ENCODE data around the gene SETD2. TPM values are rescaled to one million over a fixed set of nuclear protein-coding genes. Genes with fewer than 3 reads are reported as not detected.
"Not testable (repeated sequence)": the region's sequence is repeated elsewhere in the genome, so short reads cannot be mapped to it uniquely, and the experiment has no call there.

SETD2 gene, protein sequence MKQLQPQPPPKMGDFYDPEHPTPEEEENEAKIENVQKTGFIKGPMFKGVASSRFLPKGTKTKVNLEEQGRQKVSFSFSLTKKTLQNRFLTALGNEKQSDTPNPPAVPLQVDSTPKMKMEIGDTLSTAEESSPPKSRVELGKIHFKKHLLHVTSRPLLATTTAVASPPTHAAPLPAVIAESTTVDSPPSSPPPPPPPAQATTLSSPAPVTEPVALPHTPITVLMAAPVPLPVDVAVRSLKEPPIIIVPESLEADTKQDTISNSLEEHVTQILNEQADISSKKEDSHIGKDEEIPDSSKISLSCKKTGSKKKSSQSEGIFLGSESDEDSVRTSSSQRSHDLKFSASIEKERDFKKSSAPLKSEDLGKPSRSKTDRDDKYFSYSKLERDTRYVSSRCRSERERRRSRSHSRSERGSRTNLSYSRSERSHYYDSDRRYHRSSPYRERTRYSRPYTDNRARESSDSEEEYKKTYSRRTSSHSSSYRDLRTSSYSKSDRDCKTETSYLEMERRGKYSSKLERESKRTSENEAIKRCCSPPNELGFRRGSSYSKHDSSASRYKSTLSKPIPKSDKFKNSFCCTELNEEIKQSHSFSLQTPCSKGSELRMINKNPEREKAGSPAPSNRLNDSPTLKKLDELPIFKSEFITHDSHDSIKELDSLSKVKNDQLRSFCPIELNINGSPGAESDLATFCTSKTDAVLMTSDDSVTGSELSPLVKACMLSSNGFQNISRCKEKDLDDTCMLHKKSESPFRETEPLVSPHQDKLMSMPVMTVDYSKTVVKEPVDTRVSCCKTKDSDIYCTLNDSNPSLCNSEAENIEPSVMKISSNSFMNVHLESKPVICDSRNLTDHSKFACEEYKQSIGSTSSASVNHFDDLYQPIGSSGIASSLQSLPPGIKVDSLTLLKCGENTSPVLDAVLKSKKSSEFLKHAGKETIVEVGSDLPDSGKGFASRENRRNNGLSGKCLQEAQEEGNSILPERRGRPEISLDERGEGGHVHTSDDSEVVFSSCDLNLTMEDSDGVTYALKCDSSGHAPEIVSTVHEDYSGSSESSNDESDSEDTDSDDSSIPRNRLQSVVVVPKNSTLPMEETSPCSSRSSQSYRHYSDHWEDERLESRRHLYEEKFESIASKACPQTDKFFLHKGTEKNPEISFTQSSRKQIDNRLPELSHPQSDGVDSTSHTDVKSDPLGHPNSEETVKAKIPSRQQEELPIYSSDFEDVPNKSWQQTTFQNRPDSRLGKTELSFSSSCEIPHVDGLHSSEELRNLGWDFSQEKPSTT (N-terminal part only)
- 37.1 TPM for polyA plus RNA-seq
- long read RNA-seq, donor 1: 0 reads
- long read RNA-seq, donor 2, partial matches to known transcripts: 14 of 19 reads
- long read RNA-seq, donor 2, other reads (novel, unspliced or antisense): 5 of 19 reads
- long read RNA-seq, donor 3: 0 reads
- long read RNA-seq, donor 4: 0 reads
- long read RNA-seq, donor 5: 0 reads
- long read RNA-seq, donor 6, partial matches to known transcripts: 0 of 10 reads
- long read RNA-seq, donor 6, other reads (novel, unspliced or antisense): 10 of 10 reads
- long read RNA-seq, donor 7, partial matches to known transcripts: 0 of 12 reads
- long read RNA-seq, donor 7, other reads (novel, unspliced or antisense): 11 of 12 reads
- long read RNA-seq, donor 8, partial matches to known transcripts: 10 of 10 reads
- long read RNA-seq, donor 8, other reads (novel, unspliced or antisense): 0 of 10 reads
- long read RNA-seq, donor 9, partial matches to known transcripts: 7 of 12 reads
- long read RNA-seq, donor 9, other reads (novel, unspliced or antisense): 5 of 12 reads
- long read RNA-seq, donor 10, partial matches to known transcripts: 6 of 6 reads
- long read RNA-seq, donor 10, other reads (novel, unspliced or antisense): 0 of 6 reads
- long read RNA-seq, donor 11, partial matches to known transcripts: 0 of 8 reads
- long read RNA-seq, donor 11, other reads (novel, unspliced or antisense): 8 of 8 reads

DNA sequence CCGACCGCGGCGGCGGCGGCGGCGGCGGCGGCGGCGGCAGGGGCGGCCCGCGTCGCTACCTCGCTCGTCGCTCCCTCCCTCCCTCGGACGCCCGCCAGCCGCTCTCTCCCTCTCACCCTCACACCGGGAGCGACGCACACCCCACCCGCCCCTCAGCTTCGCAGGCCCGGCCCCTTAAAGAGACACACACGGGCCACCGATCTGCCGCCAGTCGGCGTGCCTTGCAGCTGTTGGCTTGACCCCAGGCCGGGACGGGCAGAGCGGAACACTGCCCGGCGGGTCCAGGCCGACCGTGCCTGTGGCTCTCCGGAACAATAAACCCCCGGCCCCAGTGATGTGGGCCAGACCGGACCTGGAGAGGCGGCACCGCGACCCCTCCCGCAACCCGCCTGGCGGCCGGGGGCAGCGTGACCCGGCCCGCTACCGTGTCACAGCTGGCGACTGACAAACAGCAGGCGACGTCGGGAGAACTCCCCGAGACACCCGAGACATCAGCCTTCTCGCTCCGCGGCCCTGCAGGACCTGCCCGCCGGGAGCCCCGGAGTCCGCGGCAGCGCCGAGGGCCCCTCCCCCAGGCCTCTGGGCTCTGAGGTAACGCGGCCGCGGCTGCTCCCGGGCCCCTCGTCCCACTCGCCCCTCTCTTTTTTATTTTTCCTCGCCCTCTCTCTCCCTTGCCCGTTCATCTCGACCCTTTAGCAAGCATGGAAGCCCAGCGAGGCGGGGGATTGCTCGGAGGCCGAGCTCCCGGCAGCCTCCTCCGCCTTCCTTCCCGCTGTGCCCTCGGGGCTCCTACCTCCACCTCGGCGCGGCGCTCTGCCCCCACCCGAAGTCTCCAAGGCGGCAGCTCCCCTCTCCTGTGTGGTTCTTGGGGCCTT, at the start of gene SETD2:
Gene SETD2 (minus strand): TSS at position 107 of the 875 bp plus-strand sequence. CDS start 189 bp downstream, outside the sequence.
- Histone ChIP-seq H3K27me3 (ENCODE audit: control insufficient read depth, insufficient read depth, low read length) (no peaks in the 10 kb centered on the region), H3K27ac (ENCODE audit: low read length) (peak within 1 kb of the TSS; percentile 94), H3K4me1 (ENCODE audit: control insufficient read depth, insufficient read depth, low read length) (peaks cover 14% of the 10 kb centered on the region), H3K36me3 (ENCODE audit: control insufficient read depth, insufficient read depth, low read length) (no peaks in the 10 kb centered on the region), H3K9me3 (ENCODE audit: control insufficient read depth, low read depth, low read length) (no peaks in the 10 kb centered on the region), H3K4me3 (ENCODE audit: low read length) (peak within 1 kb of the TSS; percentile 86)
- peak; percentile 86 to 94 for DNase-seq
- WGBS (ENCODE audit: insufficient coverage, low lambda C conversion rate): no CpG with 5 or more reads among the region's 95 CpGs

DNA sequence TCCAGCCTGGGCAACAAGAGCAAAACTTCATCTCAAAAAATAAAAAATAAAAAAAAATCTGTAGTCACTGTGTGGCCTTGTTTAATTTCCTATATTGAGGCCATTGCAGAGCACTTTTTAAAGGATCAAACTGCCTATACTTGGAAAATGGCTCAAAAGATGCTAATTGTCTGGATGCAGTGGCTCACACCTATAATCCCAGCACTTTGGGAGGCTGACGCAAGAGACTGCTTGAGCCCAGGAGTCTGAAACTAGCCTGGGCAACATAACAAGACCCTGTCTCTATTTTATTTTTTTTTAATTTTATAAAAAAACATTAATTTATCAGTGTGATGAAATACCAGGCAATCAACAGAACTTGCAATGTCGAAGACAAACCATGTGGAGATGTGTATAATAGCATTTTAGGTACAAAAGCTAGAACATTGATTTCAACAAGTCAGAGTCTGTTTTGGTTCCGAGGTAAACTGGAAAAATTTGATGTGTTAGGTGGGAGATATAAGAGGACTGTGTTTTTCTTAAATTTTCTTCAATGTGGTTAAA, 47.0 kb upstream of the SETD2 start:
- no peak for DNase-seq
- 90% methylated on average over 2 of the region's 3 CpGs for WGBS (ENCODE audit: insufficient coverage, low lambda C conversion rate)
- no peak overlapping the region for H3K4me3 ChIP-seq (ENCODE audit: low read length)
- no peak overlapping the region for H3K27ac ChIP-seq (ENCODE audit: low read length)
- no peaks in the 10 kb centered on the region for H3K9me3 ChIP-seq (ENCODE audit: control insufficient read depth, low read depth, low read length)
- no peaks in the 10 kb centered on the region for H3K4me1 ChIP-seq (ENCODE audit: control insufficient read depth, insufficient read depth, low read length)
- H3K27me3 ChIP-seq (ENCODE audit: control insufficient read depth, insufficient read depth, low read length): no peaks in the 10 kb centered on the region
- H3K36me3 ChIP-seq (ENCODE audit: control insufficient read depth, insufficient read depth, low read length): no peaks in the 10 kb centered on the region

DNA sequence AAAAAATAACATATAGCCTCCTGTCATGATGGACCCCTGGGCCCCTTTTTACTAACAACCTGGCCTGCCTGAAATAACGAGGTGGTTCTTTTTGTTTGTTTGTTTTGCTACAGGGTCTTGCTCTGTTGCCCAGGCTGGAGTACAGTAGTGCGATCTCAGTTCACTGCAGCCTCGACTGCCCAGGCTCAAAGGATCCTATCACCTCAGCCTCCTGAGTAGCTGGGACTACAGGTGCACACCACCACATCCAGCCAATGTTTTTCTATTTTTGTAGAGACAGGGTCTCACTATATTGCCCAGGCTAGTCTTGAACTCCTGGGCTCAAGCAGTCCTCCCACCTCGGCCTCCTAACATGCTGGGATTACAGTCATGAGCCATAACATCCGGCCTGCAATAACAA, 42.1 kb upstream of the SETD2 start:
- not testable (repeated sequence) for H3K27me3 ChIP-seq (ENCODE audit: control insufficient read depth, insufficient read depth, low read length); H3K4me1 ChIP-seq (ENCODE audit: control insufficient read depth, insufficient read depth, low read length); H3K9me3 ChIP-seq (ENCODE audit: control insufficient read depth, low read depth, low read length); H3K36me3 ChIP-seq (ENCODE audit: control insufficient read depth, insufficient read depth, low read length); H3K27ac ChIP-seq (ENCODE audit: low read length); H3K4me3 ChIP-seq (ENCODE audit: low read length); DNase-seq
- WGBS (ENCODE audit: insufficient coverage, low lambda C conversion rate): no CpG with 5 or more reads among the region's 5 CpGs

DNA sequence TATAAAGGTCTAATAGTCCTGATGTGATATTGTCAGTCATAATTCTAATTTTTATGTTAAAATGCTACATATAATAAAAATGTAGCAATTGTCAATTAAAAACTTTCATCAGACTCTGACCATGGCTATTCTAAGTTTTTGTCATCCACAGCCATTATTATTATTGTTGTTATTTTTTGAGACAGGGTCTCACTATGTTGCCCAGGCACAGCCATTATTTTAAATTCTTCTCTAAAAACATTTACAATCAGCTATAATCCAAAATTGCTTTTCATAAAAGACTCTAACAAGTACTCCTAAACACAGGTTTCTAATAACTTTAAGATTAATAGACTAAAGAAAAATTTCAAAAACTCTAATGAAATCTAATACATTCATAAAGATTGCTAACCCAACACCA, 41.0 kb upstream of the SETD2 start:
- no peak overlapping the region for H3K4me3 ChIP-seq (ENCODE audit: low read length)
- H3K27me3 ChIP-seq (ENCODE audit: control insufficient read depth, insufficient read depth, low read length): no peaks in the 10 kb centered on the region
- H3K4me1 ChIP-seq (ENCODE audit: control insufficient read depth, insufficient read depth, low read length): no peaks in the 10 kb centered on the region
- no peaks in the 10 kb centered on the region for H3K36me3 ChIP-seq (ENCODE audit: control insufficient read depth, insufficient read depth, low read length)
- no peak overlapping the region for H3K27ac ChIP-seq (ENCODE audit: low read length)
- no peaks in the 10 kb centered on the region for H3K9me3 ChIP-seq (ENCODE audit: control insufficient read depth, low read depth, low read length)
- DNase-seq: no peak

DNA sequence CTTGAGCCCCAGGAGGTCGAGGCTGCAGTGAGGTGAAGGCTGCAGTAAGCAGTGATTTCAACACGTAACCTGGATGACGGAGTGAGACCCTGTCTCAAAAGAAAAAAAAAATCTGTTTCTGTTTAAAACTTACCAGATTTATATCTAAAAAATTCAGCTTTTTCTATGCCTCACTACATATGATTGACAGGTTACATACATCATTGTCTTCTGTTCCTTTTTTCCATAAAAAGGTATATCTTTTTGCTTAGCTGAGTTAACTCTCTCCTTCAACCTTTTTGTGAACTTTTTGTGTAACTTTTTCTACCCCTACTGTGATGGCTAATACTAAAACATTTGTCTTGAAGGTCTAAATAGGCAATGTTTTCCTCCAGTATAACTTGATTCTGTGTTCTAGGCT, 38.6 kb upstream of the SETD2 start:
- Histone ChIP-seq H3K36me3 (ENCODE audit: control insufficient read depth, insufficient read depth, low read length) (no peaks in the 10 kb centered on the region), H3K4me3 (ENCODE audit: low read length) (no peak overlapping the region), H3K27ac (ENCODE audit: low read length) (no peak overlapping the region), H3K9me3 (ENCODE audit: control insufficient read depth, low read depth, low read length) (no peaks in the 10 kb centered on the region), H3K27me3 (ENCODE audit: control insufficient read depth, insufficient read depth, low read length) (no peaks in the 10 kb centered on the region), H3K4me1 (ENCODE audit: control insufficient read depth, insufficient read depth, low read length) (no peaks in the 10 kb centered on the region)
- WGBS (ENCODE audit: insufficient coverage, low lambda C conversion rate): no CpG with 5 or more reads among the region's 3 CpGs
- DNase-seq: no peak

DNA sequence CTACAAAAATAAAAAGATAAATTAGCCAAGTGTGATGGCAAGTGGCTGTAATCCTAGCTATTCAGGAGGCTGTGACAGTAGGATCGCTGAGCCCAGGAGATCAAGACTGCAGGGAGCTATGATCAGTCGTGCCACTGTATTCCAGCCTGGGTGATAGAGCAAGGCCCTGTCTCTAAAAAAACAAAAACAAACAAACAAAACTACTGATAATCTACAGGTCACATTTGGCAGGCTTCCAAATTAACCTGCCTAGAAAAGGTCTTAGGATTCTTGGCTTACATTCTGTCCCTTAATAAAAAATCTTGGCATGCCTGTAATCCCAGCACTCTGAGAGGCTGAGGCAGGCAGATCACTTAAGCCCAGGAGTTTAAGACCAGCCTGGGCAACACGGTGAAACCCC, 33.4 kb upstream of the SETD2 start:
- DNase-seq: no peak
- H3K27me3 ChIP-seq (ENCODE audit: control insufficient read depth, insufficient read depth, low read length): no peaks in the 10 kb centered on the region
- no CpG with 5 or more reads among the region's 3 CpGs for WGBS (ENCODE audit: insufficient coverage, low lambda C conversion rate)
- H3K36me3 ChIP-seq (ENCODE audit: control insufficient read depth, insufficient read depth, low read length): no peaks in the 10 kb centered on the region
- H3K4me3 ChIP-seq (ENCODE audit: low read length): no peak overlapping the region
- H3K4me1 ChIP-seq (ENCODE audit: control insufficient read depth, insufficient read depth, low read length): no peaks in the 10 kb centered on the region
- H3K9me3 ChIP-seq (ENCODE audit: control insufficient read depth, low read depth, low read length): no peaks in the 10 kb centered on the region
- H3K27ac ChIP-seq (ENCODE audit: low read length): no peak overlapping the region

DNA sequence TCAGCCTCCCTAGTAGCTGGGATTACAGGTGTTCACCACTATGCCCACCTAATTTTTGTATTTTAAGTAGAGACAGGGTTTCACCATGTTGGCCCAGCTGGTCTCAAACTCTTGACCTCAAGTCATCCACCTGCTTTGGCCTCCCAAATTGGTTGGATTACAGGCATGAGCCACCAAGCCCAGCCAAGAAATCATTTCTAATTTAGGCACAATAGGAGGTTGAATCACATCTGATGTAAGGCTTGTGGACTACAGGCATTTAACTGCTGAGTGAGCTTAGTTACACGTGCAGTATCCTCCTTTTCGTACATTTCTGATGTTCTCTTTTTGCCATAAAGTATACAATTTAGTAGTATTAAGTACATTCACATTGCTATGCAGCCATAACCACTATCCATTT, 31.1 kb upstream of the SETD2 start:
- H3K27ac ChIP-seq (ENCODE audit: low read length): no peak overlapping the region
- no peaks in the 10 kb centered on the region for H3K36me3 ChIP-seq (ENCODE audit: control insufficient read depth, insufficient read depth, low read length)
- no peaks in the 10 kb centered on the region for H3K9me3 ChIP-seq (ENCODE audit: control insufficient read depth, low read depth, low read length)
- H3K4me3 ChIP-seq (ENCODE audit: low read length): no peak overlapping the region
- H3K4me1 ChIP-seq (ENCODE audit: control insufficient read depth, insufficient read depth, low read length): no peaks in the 10 kb centered on the region
- DNase-seq: no peak
- no CpG with 5 or more reads among the region's 2 CpGs for WGBS (ENCODE audit: insufficient coverage, low lambda C conversion rate)
- no peaks in the 10 kb centered on the region for H3K27me3 ChIP-seq (ENCODE audit: control insufficient read depth, insufficient read depth, low read length)

DNA sequence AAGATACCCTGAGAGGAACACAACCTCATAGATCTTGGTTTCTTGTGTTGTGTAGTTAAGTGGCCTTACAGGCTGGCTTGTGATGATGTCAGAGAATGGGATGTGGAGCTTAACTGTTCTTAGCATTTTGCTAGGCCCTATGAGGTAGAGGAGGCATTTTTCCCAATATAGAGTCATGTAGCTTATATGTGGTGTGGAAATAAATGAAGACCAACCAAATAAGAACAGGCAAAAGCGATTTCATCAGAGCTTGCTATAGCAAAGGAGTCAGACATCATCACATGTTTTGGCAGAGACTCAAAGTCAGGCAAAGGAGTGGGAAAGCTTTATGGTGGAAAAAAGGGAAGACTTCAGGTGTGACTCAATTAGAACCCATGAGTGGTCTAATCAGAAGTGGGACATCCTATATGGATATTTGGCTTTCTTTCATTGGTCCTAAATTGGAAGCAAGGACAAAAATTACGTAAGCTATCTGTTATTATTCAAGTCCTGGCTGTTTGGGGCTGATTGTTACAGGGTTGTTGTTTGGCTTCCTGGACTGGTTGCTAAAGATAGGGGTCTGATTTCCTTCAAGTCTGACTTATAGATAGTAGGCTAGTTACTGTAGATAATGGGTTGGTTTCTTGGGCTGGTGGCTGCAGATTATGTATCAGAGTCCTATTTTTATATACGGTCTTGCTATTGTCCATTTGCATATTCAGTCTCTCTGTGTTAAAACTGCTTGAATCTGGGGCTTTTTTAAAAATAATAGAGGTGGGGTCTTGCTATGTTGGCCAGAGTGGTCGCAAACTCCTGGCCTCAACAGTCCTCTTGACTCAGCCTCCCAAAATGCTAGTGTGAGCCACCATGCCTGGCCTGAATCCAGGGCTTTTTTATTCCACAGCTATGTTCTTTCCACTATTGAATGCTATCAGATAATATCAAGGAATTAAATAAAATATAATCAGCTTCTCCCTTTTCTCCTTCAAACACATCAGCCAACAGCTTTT, 30.3 kb upstream of the SETD2 start:
- Histone ChIP-seq H3K36me3 (ENCODE audit: control insufficient read depth, insufficient read depth, low read length) (no peaks in the 10 kb centered on the region), H3K9me3 (ENCODE audit: control insufficient read depth, low read depth, low read length) (no peaks in the 10 kb centered on the region), H3K27ac (ENCODE audit: low read length) (no peak overlapping the region), H3K4me3 (ENCODE audit: low read length) (no peak overlapping the region), H3K4me1 (ENCODE audit: control insufficient read depth, insufficient read depth, low read length) (no peaks in the 10 kb centered on the region), H3K27me3 (ENCODE audit: control insufficient read depth, insufficient read depth, low read length) (no peaks in the 10 kb centered on the region)
- no peak for DNase-seq
- WGBS (ENCODE audit: insufficient coverage, low lambda C conversion rate): 100% methylated on average over 1 of the region's 4 CpGs

Measured in large intestine (tissue), 12 donors.